H1 (cell line): ENCODE data around the gene CRADD. TPM values are rescaled to one million over a fixed set of nuclear protein-coding genes. Genes with fewer than 3 reads are reported as not detected.

Experiments
- CTCF ChIA-PET: fragments of 300-600 bp; sonication (Branson Sonifier 250); formaldehyde crosslinking; loops from one replicate; lab custom pipeline; 2021; ENCODE audit not compliant: partially characterized antibody; lab: Charles Lee
- POLR2A ChIA-PET: fragments of 300-600 bp; sonication (Branson Sonifier 250); formaldehyde crosslinking; loops from one replicate; lab custom pipeline; 2021; ENCODE audit warnings: inconsistent platforms; ENCODE audit not compliant: partially characterized antibody; lab: Charles Lee
- DNase-seq, 2 experiments: peaks; one replicate each; pipeline versions ENCODE4 v3.0.0 to v3.0.0-alpha.2; 2010 to 2022; ENCODE audit warnings: low spot score in 2 of 2, low read depth in 1 of 2, mixed read lengths in 1 of 2
- FAIRE-seq: peaks from 2 replicates; lab custom pipeline; 2011; peaks lifted over from hg19 to GRCh38; lab: Jason Lieb, UNC
- H2AFZ ChIP-seq: 2 replicates; pipeline ENCODE4 v1.8.1; 2012; ENCODE audit warnings: low read length, inconsistent platforms
- H2AK5ac ChIP-seq: 2 replicates; pipeline ENCODE4 v1.6.1; 2013; ENCODE audit warnings: low read depth, low read length
- H2BK120ac ChIP-seq: replicated peaks from 2 replicates; pipeline ENCODE3; 2013; ENCODE audit warnings: low read depth, low read length, inconsistent platforms
- H2BK12ac ChIP-seq: 2 replicates; pipeline ENCODE4 v1.6.1; 2013; ENCODE audit warnings: low read depth, low read length
- H2BK15ac ChIP-seq: 2 replicates; pipeline ENCODE4 v1.6.1; 2013; ENCODE audit warnings: low read length
- H2BK20ac ChIP-seq: 2 replicates; pipeline ENCODE4 v1.6.1; 2013; ENCODE audit warnings: low read length
- H2BK5ac ChIP-seq: 2 replicates; pipeline ENCODE4 v1.6.1; 2013; ENCODE audit warnings: low read depth, low read length
- H3K14ac ChIP-seq: 2 replicates; pipeline ENCODE4 v1.6.1; 2013; ENCODE audit warnings: inconsistent platforms; ENCODE audit not compliant: insufficient read length
- H3K18ac ChIP-seq: 2 replicates; pipeline ENCODE4 v1.6.1; 2013; ENCODE audit warnings: low read length; ENCODE audit errors: extremely low read depth
- H3K23ac ChIP-seq: 2 replicates; pipeline ENCODE4 v1.6.1; 2013; ENCODE audit warnings: inconsistent platforms; ENCODE audit not compliant: insufficient read length
- H3K23me2 ChIP-seq: 2 replicates; pipeline ENCODE4 v1.6.1; 2013; ENCODE audit warnings: low read depth, low read length
- H3K27ac ChIP-seq: 2 replicates; pipeline ENCODE4 v1.6.1; 2011; ENCODE audit warnings: low read depth, low read length, inconsistent platforms
- H3K27me3 ChIP-seq, 4 experiments: replicated peaks in 1 of 4; 1 replicate in 1 of 4; 2 replicates in 3 of 4; pipeline versions ENCODE4 v1.6.1 to v1.8.1; 2011 to 2013; ENCODE audit warnings: low read length in 3 of 4, mild to moderate bottlenecking in 3 of 4, inconsistent platforms in 2 of 4, mixed read lengths in 2 of 4, moderate library complexity in 1 of 4; ENCODE audit not compliant: control insufficient read depth in 3 of 4, insufficient read depth in 3 of 4; ENCODE audit errors: extremely low read depth in 1 of 4
- H3K36me3 ChIP-seq, 4 experiments: 2 replicates each; pipeline versions ENCODE4 v1.6.1 to v1.8.1; 2011 to 2013; ENCODE audit warnings: mild to moderate bottlenecking in 4 of 4, low read length in 3 of 4, moderate library complexity in 2 of 4, control low read depth in 1 of 4, inconsistent platforms in 1 of 4; ENCODE audit not compliant: insufficient read depth in 4 of 4, control insufficient read depth in 2 of 4
- H3K4ac ChIP-seq: replicated peaks from 2 replicates; pipeline ENCODE3; 2013; ENCODE audit warnings: low read length, low read depth, mixed read lengths, inconsistent platforms; ENCODE audit not compliant: insufficient read length
- H3K4me1 ChIP-seq, 4 experiments: replicated peaks in 1 of 4; 1 replicate in 1 of 4; 2 replicates in 3 of 4; pipeline versions ENCODE4 v1.6.1 to v1.8.1; 2011 to 2013; ENCODE audit warnings: low read length in 3 of 4, inconsistent platforms in 2 of 4, mixed read lengths in 1 of 4; ENCODE audit not compliant: insufficient read depth in 4 of 4, control insufficient read depth in 3 of 4
- H3K4me2 ChIP-seq, 2 experiments: 2 replicates each; pipeline versions ENCODE4 v1.6.1 to v1.8.1; 2011 to 2013; ENCODE audit warnings: low read depth in 2 of 2, low read length in 2 of 2, control low read depth in 1 of 2, inconsistent platforms in 1 of 2, mild to moderate bottlenecking in 1 of 2; ENCODE audit not compliant: insufficient read depth in 1 of 2
- H3K4me3 ChIP-seq, 4 experiments: fragments of 200-600, 300-600 bp in 1 of 4; sonication (generic), shearing (Covaris generic), sonication (Bioruptor Twin) in 1 of 4; 2 replicates each; pipeline versions ENCODE4 v1.5.1 to v1.8.1; 2011 to 2016; ENCODE audit warnings: low read length in 4 of 4, low read depth in 3 of 4, control low read depth in 2 of 4, inconsistent platforms in 2 of 4, mild to moderate bottlenecking in 2 of 4, mixed read lengths in 1 of 4, moderate library complexity in 1 of 4; ENCODE audit not compliant: insufficient read depth in 2 of 4; ENCODE audit errors: extremely low read depth in 1 of 4
- H3K56ac ChIP-seq: replicated peaks from 2 replicates; pipeline ENCODE3; 2013; ENCODE audit warnings: low read depth, mild to moderate bottlenecking, mixed read lengths, low read length, inconsistent platforms; ENCODE audit not compliant: insufficient read length
- H3K79me1 ChIP-seq: 2 replicates; pipeline ENCODE4 v1.6.1; 2013; ENCODE audit warnings: low read depth, low read length, control low read depth
- H3K79me2 ChIP-seq, 2 experiments: 2 replicates each; pipeline versions ENCODE4 v1.6.1 to v1.8.1; 2012 to 2013; ENCODE audit warnings: low read length in 2 of 2, mild to moderate bottlenecking in 2 of 2, inconsistent platforms in 1 of 2; ENCODE audit not compliant: insufficient read depth in 2 of 2, control insufficient read depth in 1 of 2
- H3K9ac ChIP-seq, 4 experiments: replicated peaks in 1 of 4; 1 replicate in 1 of 4; 2 replicates in 3 of 4; pipeline versions ENCODE4 v1.6.1 to v1.8.1; 2011 to 2013; ENCODE audit warnings: low read depth in 3 of 4, low read length in 3 of 4, control low read depth in 2 of 4, mild to moderate bottlenecking in 2 of 4, moderate library complexity in 2 of 4, inconsistent platforms in 1 of 4; ENCODE audit errors: extremely low read depth in 1 of 4
- H3K9me3 ChIP-seq, 2 experiments: 2 replicates each; pipeline versions ENCODE4 v1.6.1 to v1.8.1; 2012 to 2013; ENCODE audit warnings: mild to moderate bottlenecking in 2 of 2, moderate library complexity in 2 of 2, control low read depth in 1 of 2, inconsistent platforms in 1 of 2, low read depth in 1 of 2, low read length in 1 of 2, mixed read lengths in 1 of 2; ENCODE audit not compliant: insufficient read depth in 2 of 2
- H4K20me1 ChIP-seq, 2 experiments: replicated peaks in 1 of 2; 2 replicates each; pipeline versions ENCODE3 to v1.8.1; 2011 to 2013; ENCODE audit warnings: inconsistent platforms in 2 of 2, low read length in 2 of 2, mild to moderate bottlenecking in 1 of 2; ENCODE audit not compliant: insufficient read depth in 2 of 2, control insufficient read depth in 1 of 2
- H4K5ac ChIP-seq: 2 replicates; pipeline ENCODE4 v1.6.1; 2013; ENCODE audit warnings: low read length, low read depth, mixed read lengths, inconsistent platforms; ENCODE audit not compliant: insufficient read length
- H4K8ac ChIP-seq: 2 replicates; pipeline ENCODE4 v1.8.0; 2013; ENCODE audit warnings: mild to moderate bottlenecking, moderate library complexity, low read length, inconsistent platforms; ENCODE audit not compliant: insufficient read depth; ENCODE audit errors: extremely low read depth
- H4K91ac ChIP-seq: replicated peaks from 2 replicates; pipeline ENCODE3; 2013; ENCODE audit warnings: low read length, mixed read lengths, inconsistent platforms; ENCODE audit not compliant: insufficient read length
- CBX5 ChIP-seq: fragments of 300-800, 300-1000 bp; sonication (generic); IDR thresholded peaks from 2 replicates; pipeline ENCODE4 v1.7.1; 2016; ENCODE audit warnings: antibody characterized with exemption, low read length, low read depth
- PHF8 ChIP-seq: fragments of 200-600 bp; sonication (generic); conservative IDR thresholded peaks from 2 replicates; pipeline ENCODE4 v1.7.1; 2012; ENCODE audit warnings: low read depth, mild to moderate bottlenecking, inconsistent platforms, low read length, moderate library complexity
- SIRT6 ChIP-seq: IDR thresholded peaks from one replicate; pipeline ENCODE4 v1.7.1; 2012; ENCODE audit warnings: low read length, inconsistent platforms
- WGBS, 2 experiments: shearing (Covaris generic) in 1 of 2; methylation state at CpG; one replicate each; pipeline versions ENCODE4 v1.1.6 to v1.1.7; 2013 to 2015; ENCODE audit warnings: low lambda C conversion rate in 2 of 2, mixed read lengths in 2 of 2, inconsistent platforms in 1 of 2, low coverage in 1 of 2, missing lambda C conversion rate in 1 of 2; ENCODE audit not compliant: insufficient replicate concordance in 2 of 2, insufficient coverage in 1 of 2, insufficient read length in 1 of 2; ENCODE audit errors: extremely low coverage in 1 of 2, missing lambda C conversion rate in 1 of 2; 5-methylcytosine and 5-hydroxymethylcytosine counted together
- polyA plus RNA-seq, 7 experiments: library from polyadenylated mRNA; depleted of rRNA in 3 of 7; stranded (reverse) in 5 of 7; unstranded in 2 of 7; fragments of >200 nt in 5 of 7; fragments of 200-250 nt in 2 of 7; gene quantifications; 1 replicate in 5 of 7; 2 replicates in 1 of 7; 4 replicates in 1 of 7; pipeline versions ENCODE4 v1.2.1 to v1.2.3, GENCODE V29; 2011 to 2013; ENCODE audit warnings: missing spikeins in 2 of 7, mixed read lengths in 2 of 7
- total RNA-seq: library from RNA; stranded (reverse); fragmentation: NEBNext Ultra II Directional; extraction: Animal tissue kit (Norgen Biotek cat#: 25700); gene quantifications from 2 replicates; pipeline ENCODE4 v1.2.1, GENCODE V29; 2021

Gene CRADD
- total and polyA plus RNA-seq, 2 of the 8 experiments (the other 6 are each of a cell fraction or from before 2014, with no cell fraction given): 8.1 to 15.4 TPM

- H2BK5ac ChIP-seq: no peak overlapping the region
- ChIA-PET CTCF (interaction anchor here (0.6 to 1.5 kb wide), 3 partner anchors 17 to 305 kb away, joined by 3 to 4 read pairs (median 3); no protein-coding TSS in a partner anchor), POLR2A (no interaction called here)
- no peak overlapping the region for H2BK20ac ChIP-seq
- H3K79me1 ChIP-seq: no peaks in the 10 kb centered on the region; the same call in 1 of the 2 replicates
- H3K79me2 ChIP-seq: no peaks in the 10 kb centered on the region
- no peaks in the 10 kb centered on the region for H4K20me1 ChIP-seq
- no peak overlapping the region for H3K4ac ChIP-seq
- no peak overlapping the region for H4K5ac ChIP-seq
- no peak overlapping the region for H3K4me3 ChIP-seq
- DNase-seq: no peak
- TF ChIP-seq SIRT6: no peak
- no peak for TF ChIP-seq CBX5
- no peak for TF ChIP-seq PHF8
- H3K27me3 ChIP-seq: no peaks in the 10 kb centered on the region
- no peak overlapping the region for H3K27ac ChIP-seq
- H3K36me3 ChIP-seq: no peaks in the 10 kb centered on the region
- H2AFZ ChIP-seq: no peak overlapping the region
- H3K9ac ChIP-seq: no peak overlapping the region
- no peaks in the 10 kb centered on the region for H3K23me2 ChIP-seq
- no peak overlapping the region for H4K8ac ChIP-seq
- H3K23ac ChIP-seq: no peak overlapping the region
- H3K4me1 ChIP-seq: peaks cover 0 to 8% (median 3%) of the 10 kb centered on the region in 4 experiments; a peak in 5 of 7 replicates
- no peak overlapping the region for H2AK5ac ChIP-seq
- no peak for FAIRE-seq
- no peak overlapping the region for H3K4me2 ChIP-seq
- no peak overlapping the region for H2BK12ac ChIP-seq
- 78% methylated on average over 2 of the region's 2 CpGs; no CpG with 5 or more reads in 1 of the 2 experiments for WGBS, 2 experiments
- H3K56ac ChIP-seq: no peak overlapping the region
- no peak overlapping the region for H2BK15ac ChIP-seq
- H4K91ac ChIP-seq: no peak overlapping the region
- no peaks in the 10 kb centered on the region for H3K9me3 ChIP-seq
- H3K14ac ChIP-seq: no peak overlapping the region
- H3K18ac ChIP-seq: no peak overlapping the region
- H2BK120ac ChIP-seq: no peak overlapping the region
Observed at GRCh38 chr12:93807354-93807753, 130.2 kb downstream of the CRADD start.
